Prostate gland (tissue), 2 donors: ENCODE results near the gene GRAMD4. TPM values are rescaled to one million over a fixed set of nuclear protein-coding genes. Genes with fewer than 3 reads are reported as not detected.

Source experiments
- DNase-seq: peaks from one replicate; pipeline ENCODE4 v3.0.0-alpha.2; 2019; ENCODE audit warnings: low spot score
- H3K27ac ChIP-seq, 2 donors: fragments of 200-600 bp; sonication (generic); 2 replicates each; pipeline ENCODE4 v1.5.1; 2017 to 2019
- H3K27me3 ChIP-seq: fragments of 200-600 bp; sonication (generic); replicated peaks from 2 replicates; pipeline ENCODE4 v1.5.1; 2019; ENCODE audit not compliant: insufficient read depth
- H3K36me3 ChIP-seq, 2 donors: fragments of 200-600 bp; sonication (generic); 1 replicate in 1 of 2; 2 replicates in 1 of 2; pipeline versions ENCODE4 v1.5.1 to v1.8.1; 2017 to 2019
- H3K4me1 ChIP-seq: fragments of 200-600 bp; sonication (generic); replicated peaks from 2 replicates; pipeline ENCODE4 v1.5.1; 2019
- H3K4me3 ChIP-seq, 2 donors: fragments of 200-600 bp; sonication (generic); 2 replicates each; pipeline ENCODE4 v1.5.1; 2017 to 2019
- H3K9me3 ChIP-seq: fragments of 200-600 bp; sonication (generic); 2 replicates; pipeline ENCODE4 v1.5.1; 2017
- POLR2A ChIP-seq: fragments of 450-650 bp; IDR thresholded peaks from one replicate; pipeline ENCODE4 v1.6.1; 2016; ENCODE audit warnings: antibody characterized with exemption, mild to moderate bottlenecking
- POLR2AphosphoS5 ChIP-seq: sonication (generic); formaldehyde crosslinking; IDR thresholded peaks from one replicate; pipeline ENCODE4 v1.6.1; 2017; ENCODE audit warnings: antibody characterized with exemption
- WGBS: methylation state at CpG from one replicate; pipeline ENCODE4 v1.1.5; 2018; 5-methylcytosine and 5-hydroxymethylcytosine counted together
- intact Hi-C: fragments of 100-400 bp; cut with DNase I; formaldehyde crosslinking; loops from one replicate; pipeline ENCODE4 v1.14.2; 2022
- total RNA-seq, 2 donors: library from RNA; depleted of rRNA; stranded (reverse); fragments of >200 nt; gene quantifications; one replicate each; pipeline ENCODE4 v1.1.0, GENCODE V29; 2016
- TF ChIP-seq, protein P1 (sequence below), 4 experiments: fragments of 200-600 bp in 2 of 4; fragments of 450-650 bp in 2 of 4; sonication (generic) in 2 of 4; IDR thresholded peaks; 1 replicate in 3 of 4; 2 replicates in 1 of 4; pipeline ENCODE4 v1.5.1; 2016 to 2019; ENCODE audit warnings: antibody characterized with exemption in 4 of 4, mild to moderate bottlenecking in 2 of 4, moderate library complexity in 2 of 4

Gene GRAMD4
- total RNA-seq, 2 donors from 2014 or later: 12.1 to 20.2 TPM

DNA sequence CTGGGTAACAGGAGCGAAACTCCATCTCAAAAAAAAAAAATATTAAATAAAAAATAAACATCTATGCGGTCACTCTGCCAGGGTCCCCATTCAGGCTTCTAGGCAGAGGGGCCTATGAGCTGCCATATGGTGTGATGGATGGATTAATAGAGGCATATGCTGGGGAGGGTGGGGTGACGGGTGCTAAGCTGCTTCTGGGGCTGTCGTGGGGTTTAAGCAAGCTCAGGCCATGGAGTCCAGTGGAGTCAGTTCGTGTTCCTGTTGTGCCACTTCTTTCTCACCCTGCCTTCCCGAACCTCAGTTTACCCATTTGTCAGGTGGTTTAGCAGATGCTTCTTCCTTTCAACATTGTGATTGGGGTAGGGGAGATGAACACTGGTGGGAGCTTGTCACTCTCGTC, 9.0 kb upstream of the GRAMD4 start:
- Histone ChIP-seq H3K9me3 (no peaks in the 10 kb centered on the region), H3K4me3 (no peak overlapping the region), H3K4me1 (no peaks in the 10 kb centered on the region), H3K36me3 (no peaks in the 10 kb centered on the region), H3K27ac (no peak overlapping the region), H3K27me3 (no peaks in the 10 kb centered on the region)
- intact Hi-C loops: no loop called here
- TF ChIP-seq, protein P1, sequence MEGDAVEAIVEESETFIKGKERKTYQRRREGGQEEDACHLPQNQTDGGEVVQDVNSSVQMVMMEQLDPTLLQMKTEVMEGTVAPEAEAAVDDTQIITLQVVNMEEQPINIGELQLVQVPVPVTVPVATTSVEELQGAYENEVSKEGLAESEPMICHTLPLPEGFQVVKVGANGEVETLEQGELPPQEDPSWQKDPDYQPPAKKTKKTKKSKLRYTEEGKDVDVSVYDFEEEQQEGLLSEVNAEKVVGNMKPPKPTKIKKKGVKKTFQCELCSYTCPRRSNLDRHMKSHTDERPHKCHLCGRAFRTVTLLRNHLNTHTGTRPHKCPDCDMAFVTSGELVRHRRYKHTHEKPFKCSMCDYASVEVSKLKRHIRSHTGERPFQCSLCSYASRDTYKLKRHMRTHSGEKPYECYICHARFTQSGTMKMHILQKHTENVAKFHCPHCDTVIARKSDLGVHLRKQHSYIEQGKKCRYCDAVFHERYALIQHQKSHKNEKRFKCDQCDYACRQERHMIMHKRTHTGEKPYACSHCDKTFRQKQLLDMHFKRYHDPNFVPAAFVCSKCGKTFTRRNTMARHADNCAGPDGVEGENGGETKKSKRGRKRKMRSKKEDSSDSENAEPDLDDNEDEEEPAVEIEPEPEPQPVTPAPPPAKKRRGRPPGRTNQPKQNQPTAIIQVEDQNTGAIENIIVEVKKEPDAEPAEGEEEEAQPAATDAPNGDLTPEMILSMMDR (IDR thresholded peaks at IDR 0.05): no peak
- TF ChIP-seq POLR2AphosphoS5 (no peak), POLR2A (no peak)
- no peak for DNase-seq
- 89% methylated on average over 7 of the region's 7 CpGs for WGBS

DNA sequence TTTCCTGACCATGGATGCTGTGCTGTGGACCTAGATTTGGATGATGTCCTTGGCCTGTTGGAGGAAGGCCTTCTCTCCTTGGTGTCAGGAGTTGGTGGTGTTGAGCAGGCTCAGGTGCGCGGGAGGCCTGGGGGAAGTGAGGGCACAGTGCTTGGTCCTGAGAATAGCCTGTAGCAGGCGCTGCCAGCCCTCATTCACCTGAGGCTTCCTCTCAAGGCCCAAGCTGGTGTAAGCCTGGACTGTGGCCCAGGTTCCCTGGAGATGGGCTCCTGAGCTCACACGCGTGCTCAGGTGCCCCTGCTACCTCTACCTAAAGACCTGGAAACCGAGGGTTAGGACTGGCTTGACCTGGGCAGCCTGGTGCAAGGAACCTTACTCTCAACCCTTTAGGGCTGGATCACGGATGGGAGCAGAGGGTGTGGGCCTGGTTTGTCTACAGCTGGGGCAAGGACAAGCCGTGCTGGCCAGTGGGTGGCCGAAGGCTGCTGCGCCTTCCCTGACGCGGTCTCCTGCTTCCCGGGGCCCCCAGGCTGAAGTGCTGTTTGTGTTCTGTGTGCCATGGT, 7.8 kb upstream of the GRAMD4 start:
- DNase-seq: no peak
- TF ChIP-seq POLR2AphosphoS5: no peak
- Histone ChIP-seq H3K9me3 (no peaks in the 10 kb centered on the region), H3K27me3 (no peaks in the 10 kb centered on the region), H3K27ac (no peak overlapping the region), H3K4me3 (no peak overlapping the region), H3K36me3 (no peaks in the 10 kb centered on the region), H3K4me1 (no peaks in the 10 kb centered on the region)
- 76% methylated on average over 13 of the region's 13 CpGs for WGBS
- intact Hi-C loops: no loop called here

DNA sequence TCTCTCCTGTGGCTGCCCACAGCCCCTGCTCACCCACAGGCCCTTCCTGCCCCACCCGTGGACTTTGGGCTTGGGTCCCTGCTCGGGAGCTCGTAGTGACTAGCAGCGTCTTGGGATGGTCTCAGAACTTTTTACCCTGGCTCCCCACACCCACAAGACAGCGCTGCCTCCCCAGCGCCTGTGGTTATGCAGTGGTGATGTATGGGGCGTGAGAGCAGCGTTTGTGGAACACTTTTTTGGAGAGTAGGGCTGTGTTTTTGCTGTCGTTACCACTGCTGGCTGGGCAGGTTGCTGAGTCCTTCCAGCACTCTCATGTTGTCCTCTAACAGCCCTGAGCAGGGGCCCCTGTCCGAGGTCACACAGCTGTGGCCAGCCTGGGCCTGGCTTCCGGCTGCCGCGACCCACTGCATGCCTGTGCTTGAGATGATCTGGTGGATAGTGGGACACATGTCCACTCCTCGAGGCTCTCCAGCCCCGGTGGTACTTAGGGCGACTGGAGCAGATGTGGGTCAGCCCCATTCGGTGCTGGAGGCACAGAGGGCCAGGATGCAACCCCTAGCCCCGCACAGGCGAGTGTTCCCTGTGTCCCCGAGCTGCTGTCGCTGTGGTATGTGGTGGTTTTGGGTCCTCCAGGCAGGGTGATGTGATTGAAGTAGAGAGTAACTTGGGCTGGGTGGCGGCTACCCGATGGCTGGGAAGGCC, 7.1 kb upstream of the GRAMD4 start:
- no peaks in the 10 kb centered on the region for H3K4me1 ChIP-seq
- 68% methylated on average over 22 of the region's 23 CpGs for WGBS
- no peak overlapping the region for H3K27ac ChIP-seq
- no peak overlapping the region for H3K4me3 ChIP-seq
- H3K36me3 ChIP-seq: no peaks in the 10 kb centered on the region
- H3K9me3 ChIP-seq: no peaks in the 10 kb centered on the region
- intact Hi-C loops: no loop called here
- no peak for DNase-seq
- H3K27me3 ChIP-seq: no peaks in the 10 kb centered on the region
- TF ChIP-seq POLR2A: no peak
- TF ChIP-seq POLR2AphosphoS5: no peak
- TF ChIP-seq, protein P1 (IDR thresholded peaks at IDR 0.05): no peak

DNA sequence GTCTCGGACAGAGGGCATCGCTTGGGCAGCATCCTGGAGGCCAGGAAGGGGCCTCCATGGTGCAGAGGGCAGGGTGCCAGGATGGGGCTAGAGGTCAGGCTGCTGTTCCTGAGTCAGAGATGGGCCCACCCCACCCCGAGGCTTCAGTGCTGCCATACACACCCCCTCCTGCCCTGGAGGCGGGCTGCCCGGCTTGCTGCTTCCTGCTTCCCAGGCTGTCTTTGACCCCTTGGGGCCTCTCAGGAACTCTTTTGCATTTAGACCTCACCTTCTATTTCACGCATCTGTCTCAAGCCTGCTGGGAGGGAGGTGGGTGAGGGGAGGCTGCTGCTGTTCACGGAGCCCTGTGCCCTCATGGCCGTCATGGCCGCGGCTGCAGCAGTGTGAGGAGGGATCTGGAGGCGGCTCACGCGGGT, 6.6 kb upstream of the GRAMD4 start:
- no peaks in the 10 kb centered on the region for H3K4me1 ChIP-seq

DNA sequence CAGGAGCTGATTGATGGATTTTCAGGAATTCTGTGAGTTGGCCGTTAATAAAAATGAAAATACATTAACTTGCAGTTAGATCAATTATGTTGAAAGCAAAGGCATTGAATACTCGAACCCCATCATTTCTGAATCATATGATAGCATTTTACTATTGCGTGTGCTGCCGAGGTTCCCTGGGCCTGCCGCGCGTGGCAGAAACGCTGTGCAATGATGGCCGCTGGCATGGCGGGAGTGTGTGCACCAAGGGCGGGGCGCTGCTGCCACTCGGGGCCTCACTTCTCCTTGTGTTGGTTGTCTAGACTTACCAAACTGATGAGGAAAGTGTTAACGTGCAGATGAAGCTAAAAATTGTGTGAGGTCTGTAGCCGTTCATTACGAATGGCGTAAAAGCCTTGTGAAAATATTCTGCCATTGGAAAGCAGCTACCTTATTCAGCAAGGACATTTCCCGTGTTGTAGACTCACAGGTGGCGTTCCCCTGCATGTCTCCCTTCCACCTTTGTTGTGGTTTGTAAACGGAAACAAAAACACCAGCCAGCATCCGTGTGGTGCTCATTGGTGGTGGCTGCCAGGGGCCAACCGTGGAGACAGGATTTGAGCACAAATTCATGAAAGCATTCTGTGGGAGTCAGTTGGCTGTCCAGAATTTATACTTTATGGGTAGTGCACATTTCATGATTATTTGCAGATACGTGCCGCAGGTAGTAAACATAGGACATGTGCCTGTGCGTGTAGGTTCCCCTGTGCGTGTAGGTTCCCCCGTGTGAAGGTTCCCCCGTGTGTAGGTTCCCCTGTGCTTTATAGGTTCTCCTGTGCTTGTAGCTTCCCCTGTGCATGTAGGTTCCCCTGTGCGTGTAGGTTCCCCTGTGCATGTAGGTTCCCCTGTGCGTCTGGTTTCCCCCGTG, 5.9 kb upstream of the GRAMD4 start:
- 76% methylated on average over 31 of the region's 31 CpGs for WGBS
- no peaks in the 10 kb centered on the region for H3K36me3 ChIP-seq
- H3K4me3 ChIP-seq: no peak overlapping the region
- DNase-seq: no peak
- no peak for TF ChIP-seq POLR2AphosphoS5
- TF ChIP-seq, protein P1 (IDR thresholded peaks at IDR 0.05): no peak
- TF ChIP-seq POLR2A: no peak
- H3K4me1 ChIP-seq: no peaks in the 10 kb centered on the region
- intact Hi-C loops: no loop called here
- no peaks in the 10 kb centered on the region for H3K9me3 ChIP-seq
- H3K27me3 ChIP-seq: no peaks in the 10 kb centered on the region
- H3K27ac ChIP-seq: no peak overlapping the region

More for the DNA sequence above, 6.6 kb upstream of the GRAMD4 start:
- Histone ChIP-seq H3K4me3 (no peak overlapping the region), H3K9me3 (no peaks in the 10 kb centered on the region), H3K27me3 (no peaks in the 10 kb centered on the region), H3K36me3 (no peaks in the 10 kb centered on the region), H3K27ac (no peak overlapping the region)
- TF ChIP-seq, protein P1 (IDR thresholded peaks at IDR 0.05): no peak
- no peak for TF ChIP-seq POLR2A
- no peak for TF ChIP-seq POLR2AphosphoS5
- 79% methylated on average over 13 of the region's 13 CpGs for WGBS
- no peak for DNase-seq
- intact Hi-C loops: no loop called here
